Fibroblast of villous mesenchyme (primary cell): ENCODE results near the gene S100A12. TPM values are rescaled to one million over a fixed set of nuclear protein-coding genes. Genes with fewer than 3 reads are reported as not detected.

ENCODE experiments used
- DNase-seq: peaks from one replicate; pipeline ENCODE4 v3.0.0-alpha.2; 2010; ENCODE audit warnings: low read depth
- H3K4me3 ChIP-seq: 2 replicates; pipeline ENCODE4 v1.5.1; 2011; ENCODE audit warnings: low read depth, mild to moderate bottlenecking, low read length
- total RNA-seq: library from RNA; depleted of rRNA; stranded (reverse); fragments of >200 nt; gene quantifications from 2 replicates; pipeline ENCODE4 v1.2.3, GENCODE V29; 2012
- TF ChIP-seq, protein P1 (sequence below): IDR thresholded peaks from 2 replicates; pipeline ENCODE4 v1.5.1; 2012; ENCODE audit warnings: low read depth, mild to moderate bottlenecking, low read length; ENCODE audit not compliant: insufficient read depth

Gene S100A12
- total RNA-seq, 1 donor, result not detected

DNA sequence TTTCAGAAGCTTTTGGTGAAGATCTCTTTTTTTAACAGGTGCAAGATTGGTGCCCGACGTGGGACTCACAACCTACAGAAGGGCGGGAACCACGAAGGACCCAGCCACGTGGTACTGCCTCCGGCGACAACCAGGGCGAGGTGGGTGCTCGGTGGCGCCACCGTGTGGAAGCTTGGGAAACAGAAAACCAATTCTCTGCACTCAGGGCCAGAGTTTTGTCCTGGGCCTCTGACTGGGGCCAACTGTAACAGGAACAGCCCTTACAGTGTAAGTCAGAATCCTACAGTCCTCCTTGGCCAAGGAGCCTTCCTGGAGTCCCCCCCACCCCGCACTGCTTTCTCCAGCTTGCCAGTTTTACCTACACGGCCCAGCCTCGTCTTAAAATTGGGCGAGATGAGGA, 29.3 kb upstream of the S100A12 start:
- no peak overlapping the region for H3K4me3 ChIP-seq
- no peak for DNase-seq
- TF ChIP-seq, protein P1, sequence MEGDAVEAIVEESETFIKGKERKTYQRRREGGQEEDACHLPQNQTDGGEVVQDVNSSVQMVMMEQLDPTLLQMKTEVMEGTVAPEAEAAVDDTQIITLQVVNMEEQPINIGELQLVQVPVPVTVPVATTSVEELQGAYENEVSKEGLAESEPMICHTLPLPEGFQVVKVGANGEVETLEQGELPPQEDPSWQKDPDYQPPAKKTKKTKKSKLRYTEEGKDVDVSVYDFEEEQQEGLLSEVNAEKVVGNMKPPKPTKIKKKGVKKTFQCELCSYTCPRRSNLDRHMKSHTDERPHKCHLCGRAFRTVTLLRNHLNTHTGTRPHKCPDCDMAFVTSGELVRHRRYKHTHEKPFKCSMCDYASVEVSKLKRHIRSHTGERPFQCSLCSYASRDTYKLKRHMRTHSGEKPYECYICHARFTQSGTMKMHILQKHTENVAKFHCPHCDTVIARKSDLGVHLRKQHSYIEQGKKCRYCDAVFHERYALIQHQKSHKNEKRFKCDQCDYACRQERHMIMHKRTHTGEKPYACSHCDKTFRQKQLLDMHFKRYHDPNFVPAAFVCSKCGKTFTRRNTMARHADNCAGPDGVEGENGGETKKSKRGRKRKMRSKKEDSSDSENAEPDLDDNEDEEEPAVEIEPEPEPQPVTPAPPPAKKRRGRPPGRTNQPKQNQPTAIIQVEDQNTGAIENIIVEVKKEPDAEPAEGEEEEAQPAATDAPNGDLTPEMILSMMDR, result peak; percentile 22

DNA sequence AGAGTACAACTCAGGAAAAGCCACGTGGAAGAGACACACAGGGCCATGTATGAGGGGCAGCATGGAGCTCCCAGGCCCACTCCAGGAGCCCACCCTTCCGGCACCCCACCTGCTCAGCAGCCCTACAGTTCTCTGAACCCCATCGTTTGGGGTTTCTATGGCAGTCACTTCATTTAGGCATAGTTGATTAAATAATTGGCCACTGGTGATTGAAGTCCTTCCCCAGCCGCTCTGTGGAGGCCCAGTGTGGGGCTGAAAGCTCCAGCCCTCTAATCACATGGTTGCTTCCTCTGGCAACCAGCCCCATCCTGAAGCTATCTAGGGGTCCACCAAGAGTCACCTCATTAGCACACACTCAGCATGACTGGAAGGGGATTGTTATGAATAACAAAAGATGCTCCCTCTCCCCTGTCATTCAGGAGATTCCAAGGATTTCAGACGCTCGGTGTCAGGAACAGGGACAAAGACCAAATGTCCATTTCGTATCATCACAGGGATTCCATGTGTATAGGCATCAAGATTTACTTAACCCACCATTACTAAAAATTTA, 28.7 kb upstream of the S100A12 start:
- DNase-seq, result no peak
- TF ChIP-seq, protein P1, result no peak

DNA sequence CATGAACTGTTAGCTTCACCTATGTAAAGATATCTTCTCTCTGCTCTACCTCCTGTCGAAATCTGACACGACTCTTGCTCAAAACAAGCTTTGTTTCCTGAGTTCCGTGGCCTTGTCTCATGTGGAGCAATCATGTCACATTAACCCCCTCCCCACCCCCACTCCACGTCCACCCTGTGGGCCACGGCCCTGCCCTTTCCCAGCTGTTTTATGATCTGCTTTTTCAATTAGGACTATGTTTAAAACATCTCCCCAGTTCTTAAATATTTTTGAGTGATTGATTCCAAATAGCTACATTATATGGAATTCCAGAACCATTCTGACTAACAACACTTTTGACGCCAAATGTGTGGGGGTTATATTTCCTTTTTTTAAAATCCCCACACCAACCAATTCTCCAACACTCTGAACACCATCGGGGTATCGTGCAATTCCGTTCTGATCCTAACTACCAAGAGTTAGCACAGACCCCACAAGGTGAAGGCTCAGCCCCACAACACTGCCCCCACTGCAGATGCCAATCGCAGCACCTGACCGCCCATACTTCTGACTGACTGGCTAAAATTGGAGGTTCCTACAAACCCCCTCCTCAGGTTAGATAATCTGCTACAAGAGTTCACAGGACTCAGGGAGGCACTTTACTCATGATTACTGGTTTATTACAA, 28.1 kb upstream of the S100A12 start:
- H3K4me3 ChIP-seq, result no peak overlapping the region
- TF ChIP-seq, protein P1, result no peak
- DNase-seq, result no peak

More for the DNA sequence above, 28.7 kb upstream of the S100A12 start:
- H3K4me3 ChIP-seq, result no peak overlapping the region

DNA sequence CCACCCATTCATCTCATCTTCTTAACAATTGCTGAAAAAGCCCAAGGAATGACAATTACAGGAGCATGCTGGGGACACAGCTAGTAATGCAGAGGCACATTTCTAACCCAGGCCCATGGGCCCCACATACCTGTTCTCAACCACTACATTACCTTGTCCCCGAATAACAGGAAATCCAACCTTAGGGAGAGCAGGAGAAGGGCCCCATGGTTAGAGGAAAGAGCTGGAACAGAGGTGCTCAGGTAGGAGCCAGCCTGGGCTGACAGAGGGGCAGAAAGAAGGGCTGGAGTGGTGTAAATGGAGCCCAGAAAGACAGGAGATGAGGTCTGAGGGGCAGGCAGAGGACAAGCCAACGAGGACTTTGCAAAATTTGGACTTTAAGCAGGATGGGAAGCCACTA, 26.8 kb upstream of the S100A12 start:
- H3K4me3 ChIP-seq, result no peak overlapping the region
- TF ChIP-seq, protein P1, result no peak
- no peak for DNase-seq

DNA sequence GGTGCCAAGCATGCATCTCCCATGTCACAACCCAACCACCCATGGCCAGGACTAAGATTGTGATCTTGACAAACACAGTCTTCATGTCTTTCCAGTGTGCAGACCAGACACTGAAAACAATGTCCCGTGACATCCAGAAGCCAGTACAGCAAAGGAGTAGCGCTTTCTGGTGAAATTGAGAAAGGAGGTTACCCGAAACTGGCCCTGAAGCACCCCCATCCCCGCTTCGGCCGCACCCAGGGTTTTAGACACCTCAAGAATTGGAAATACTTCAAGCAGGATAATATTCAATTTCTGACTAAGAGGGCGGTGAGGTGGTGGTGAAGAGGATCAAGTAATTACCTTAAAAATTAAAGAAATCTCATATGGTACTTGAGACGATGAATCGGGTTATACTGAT, 26.0 kb upstream of the S100A12 start:
- DNase-seq, result no peak
- TF ChIP-seq, protein P1, result no peak
- no peak overlapping the region for H3K4me3 ChIP-seq

DNA sequence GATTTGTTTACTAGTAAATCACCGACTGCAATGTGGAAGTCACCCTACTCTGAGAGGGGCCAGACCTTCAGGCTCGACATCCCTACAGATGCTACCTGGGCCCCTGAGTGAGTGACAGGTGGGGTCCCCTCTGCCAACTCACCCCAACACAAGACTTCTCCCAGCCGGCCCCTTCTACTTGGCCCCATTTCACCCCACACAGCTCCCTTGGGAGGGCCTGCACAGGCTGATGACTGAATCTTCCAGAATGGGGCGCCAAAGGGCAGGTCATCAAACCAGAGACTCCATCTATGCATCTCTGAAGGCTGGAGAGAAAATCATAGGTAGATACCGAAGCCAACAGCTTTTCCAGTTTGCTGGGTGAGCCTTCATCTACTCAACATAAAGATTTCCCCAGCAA, 24.8 kb upstream of the S100A12 start:
- TF ChIP-seq, protein P1, result peak; percentile 15
- DNase-seq, result no peak

DNA sequence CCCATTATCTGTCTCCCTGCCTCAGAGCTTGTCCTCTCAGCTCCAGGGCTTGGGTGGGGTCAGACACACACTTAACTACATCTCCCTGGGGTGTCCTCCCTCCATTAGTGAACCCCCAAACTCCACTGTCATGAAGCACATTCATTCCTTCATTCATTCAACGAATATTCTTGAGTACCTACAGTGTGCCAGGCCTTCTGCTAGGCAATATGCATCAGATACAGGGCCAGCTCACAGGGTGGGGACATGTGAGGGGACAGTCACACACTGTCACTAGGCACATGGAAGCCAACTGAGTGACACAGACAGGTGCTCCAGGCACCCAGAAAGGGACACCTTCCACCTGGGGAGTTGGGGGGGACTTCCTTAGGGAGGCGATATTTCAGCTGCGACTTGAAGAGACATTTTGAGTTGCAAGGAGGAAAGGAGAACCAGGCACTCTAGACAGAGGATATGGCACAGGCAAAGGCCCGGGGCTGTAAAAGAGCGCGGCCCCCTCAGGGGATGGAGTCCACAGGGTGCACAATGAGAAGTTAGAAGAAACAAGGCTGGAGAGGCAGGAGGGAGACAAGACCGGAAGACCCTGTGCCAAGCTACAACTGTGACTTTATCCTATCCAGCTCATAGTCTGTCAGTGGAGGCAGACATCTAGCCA, 24.1 kb upstream of the S100A12 start:
- DNase-seq, result no peak
- no peak overlapping the region for H3K4me3 ChIP-seq
- TF ChIP-seq, protein P1, result no peak

More for the DNA sequence above, 24.8 kb upstream of the S100A12 start:
- H3K4me3 ChIP-seq, result no peak overlapping the region
